Right renal cortex interstitium (tissue), 3 donors: Measurements from ENCODE around the gene MPZ. TPM values are rescaled to one million over a fixed set of nuclear protein-coding genes. Genes with fewer than 3 reads are reported as not detected.
"Not testable (repeated sequence)": the region's sequence is repeated elsewhere in the genome, so short reads cannot be mapped to it uniquely, and the experiment has no call there.

Source experiments
- DNase-seq, 3 donors: peaks; one replicate each; pipeline ENCODE4 v3.0.0-alpha.2; 2013; ENCODE audit warnings: low read depth in 3 of 3, low spot score in 2 of 3
- polyA plus RNA-seq, 3 donors: library from polyadenylated mRNA; unstranded; fragments of 120-200 nt; gene quantifications; one replicate each; pipeline ENCODE4 v1.2.1, GENCODE V29; 2013; ENCODE audit not compliant: insufficient read length in 3 of 3

The MPZ gene
- polyA plus RNA-seq, 3 donors = 3.0 to 3.6 (median 3.1) TPM

- peak; percentile 42 to 55 (median 43) for DNase-seq
Measured at GRCh38 chr1:161258439-161259344, 51.1 kb downstream of the MPZ start, which contains the start of gene PCP4L1. TSS of gene PCP4L1 (plus strand) at chr1:161258745. CDS start at chr1:161258975, 230 bp downstream.

- not testable (repeated sequence) for DNase-seq
Measured at GRCh38 chr1:161257109-161257508, 52.7 kb downstream of the MPZ start.

- DNase-seq = not testable (repeated sequence)
Measured at GRCh38 chr1:161255955-161256520, 53.7 kb downstream of the MPZ start.

- not testable (repeated sequence) for DNase-seq
Measured at GRCh38 chr1:161255302-161255701, 54.5 kb downstream of the MPZ start.

Other genes starting within 250 kb of the MPZ start
- 1 to 10 TPM; 1.9 to 2.2 (median 2.0) TPM for gene ARHGAP30, start 240.1 kb downstream of the MPZ start, polyA plus RNA-seq
- 1 to 10 TPM; 1.4 to 3.9 (median 3.5) TPM for gene NECTIN4, start 220.4 kb downstream of the MPZ start, polyA plus RNA-seq
- 10 to 100 TPM; 16.4 to 18.7 (median 17.6) TPM for gene KLHDC9, start 211.6 kb downstream of the MPZ start, polyA plus RNA-seq
- gene PFDN2, start 191.9 kb downstream of the MPZ start, polyA plus RNA-seq = 10 to 100 TPM; 79.7 to 87.7 (median 84.3) TPM
- 10 to 100 TPM; 49.0 to 52.7 (median 51.3) TPM for gene NIT1, start 191.9 kb downstream of the MPZ start, polyA plus RNA-seq
- gene DEDD, start 177.3 kb downstream of the MPZ start, polyA plus RNA-seq = 10 to 100 TPM; 41.5 to 46.0 (median 43.2) TPM
- 100 to 1,000 TPM; 173 to 177 (median 174) TPM for gene UFC1, start 156.0 kb downstream of the MPZ start, polyA plus RNA-seq
- 10 to 100 TPM; 43.4 to 48.1 (median 47.9) TPM for gene USP21, start 150.5 kb downstream of the MPZ start, polyA plus RNA-seq
- gene PPOX, start 143.5 kb downstream of the MPZ start, polyA plus RNA-seq = 10 to 100 TPM; 31.9 to 38.8 (median 35.0) TPM
- gene B4GALT3, start 132.5 kb downstream of the MPZ start, polyA plus RNA-seq = 10 to 100 TPM; 31.5 to 37.3 (median 34.1) TPM
- 1 to 10 TPM in 2 of 3 donors, under 1 TPM in 1; 0.83 to 1.1 (median 1.1) TPM for gene ADAMTS4, start 110.9 kb downstream of the MPZ start, polyA plus RNA-seq
- gene NDUFS2, start 107.6 kb downstream of the MPZ start, polyA plus RNA-seq = 100 to 1,000 TPM; 206 to 223 (median 214) TPM
- gene FCER1G, start 94.7 kb downstream of the MPZ start, polyA plus RNA-seq = 10 to 100 TPM; 13.8 to 15.6 (median 14.4) TPM
- gene APOA2, start 86.3 kb downstream of the MPZ start, polyA plus RNA-seq = 1 to 10 TPM in 2 of 3 donors, not detected in 1; 2.0 to 4.4 TPM
- gene TOMM40L, start 83.9 kb downstream of the MPZ start, polyA plus RNA-seq = 10 to 100 TPM; 15.9 to 16.7 (median 16.4) TPM
- gene NR1I3, start 71.8 kb downstream of the MPZ start, polyA plus RNA-seq = 1 to 10 TPM; 1.5 to 4.7 (median 4.1) TPM
- 1 to 10 TPM in 1 of 3 donors, under 1 TPM in 2; 0.86 to 1.4 (median 0.96) TPM for gene PCP4L1, start 51.2 kb downstream of the MPZ start, polyA plus RNA-seq
- 100 to 1,000 TPM; 283 to 300 (median 290) TPM for gene SDHC, start 4.4 kb upstream of the MPZ start, polyA plus RNA-seq
- gene CFAP126, start 57.9 kb upstream of the MPZ start, polyA plus RNA-seq = 10 to 100 TPM; 13.6 to 17.6 (median 15.8) TPM
- gene FCGR2A, start 195.5 kb upstream of the MPZ start, polyA plus RNA-seq = 1 to 10 TPM; 4.2 to 5.2 (median 4.8) TPM
- under 1 TPM; 0.28 to 0.46 (median 0.40) TPM for gene HSPA6, start 214.6 kb upstream of the MPZ start, polyA plus RNA-seq
- 1 to 10 TPM; 1.8 to 1.9 (median 1.9) TPM for gene FCGR3A, start 239.8 kb upstream of the MPZ start, polyA plus RNA-seq